ENCODE measurements around the gene ANKRD22.

The ANKRD22 gene

GRCh38 chr10:88794731-88795130 lies 56.9 kb downstream of the ANKRD22 start:
- DNase-seq (ENCODE audit: low spot score), result no peak

GRCh38 chr10:88793712-88794299 lies 57.8 kb downstream of the ANKRD22 start:
- DNase-seq (ENCODE audit: low spot score), result no peak

DNA sequence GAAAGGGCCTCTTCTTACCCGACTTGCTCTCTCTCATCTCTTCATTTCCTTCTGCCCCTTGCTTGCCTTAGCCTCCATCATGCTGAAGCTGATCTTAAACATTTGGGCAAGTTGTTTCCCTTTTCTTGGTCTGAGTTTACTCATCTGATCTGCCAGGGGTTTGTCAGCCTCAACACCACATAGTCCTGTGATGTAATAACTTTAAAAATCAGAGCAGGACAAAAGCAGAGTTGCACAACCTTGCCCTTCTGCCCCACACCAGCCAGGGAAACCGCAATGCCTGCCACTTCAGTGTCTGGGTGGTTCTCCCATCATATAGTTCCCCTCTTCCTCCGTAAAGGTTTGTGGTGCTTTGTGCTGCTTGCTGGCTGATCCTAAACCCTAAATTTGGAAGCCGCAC lies 59.0 kb downstream of the ANKRD22 start:
- no peak for DNase-seq (ENCODE audit: low spot score)

DNA sequence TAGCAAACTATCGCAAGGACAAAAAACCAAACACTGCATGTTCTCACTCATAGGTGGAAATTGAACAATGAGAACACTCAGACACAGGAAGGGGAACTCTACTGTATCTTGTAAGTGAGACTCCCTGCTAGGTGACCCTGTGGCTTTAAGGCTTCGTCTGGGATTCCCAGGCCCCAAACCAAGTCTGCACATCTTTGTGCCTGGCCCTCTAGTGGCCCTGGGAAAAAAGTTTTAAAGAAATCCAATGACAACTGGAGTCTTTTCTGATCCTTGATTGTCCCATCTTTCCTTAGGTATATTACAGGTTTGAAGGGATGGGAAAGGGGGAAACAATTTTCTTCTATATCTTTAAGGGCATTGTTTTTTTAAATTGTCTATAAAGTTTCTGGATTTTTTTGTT lies 59.7 kb downstream of the ANKRD22 start:
- no peak for DNase-seq (ENCODE audit: low spot score)

DNA sequence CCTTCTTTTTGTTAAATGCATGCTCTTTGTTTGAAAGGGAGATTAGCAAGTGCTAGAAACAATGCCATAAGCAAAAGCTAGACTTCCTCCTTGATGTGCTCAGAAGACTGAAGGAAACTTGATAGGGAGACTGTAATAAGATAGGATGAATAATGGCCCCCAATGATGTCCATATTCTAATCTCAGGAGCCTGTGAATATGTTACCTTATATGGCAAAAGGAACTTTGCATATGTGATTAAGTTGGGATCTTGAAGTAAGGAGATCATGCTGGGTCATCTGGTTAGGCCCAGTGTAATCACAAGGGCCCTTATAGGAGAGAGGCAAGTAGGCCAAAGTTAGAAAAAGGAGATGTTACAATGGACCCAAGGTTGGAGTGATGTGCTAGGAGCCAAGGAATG lies 62.7 kb downstream of the ANKRD22 start:
- DNase-seq (ENCODE audit: low spot score), result no peak

DNA sequence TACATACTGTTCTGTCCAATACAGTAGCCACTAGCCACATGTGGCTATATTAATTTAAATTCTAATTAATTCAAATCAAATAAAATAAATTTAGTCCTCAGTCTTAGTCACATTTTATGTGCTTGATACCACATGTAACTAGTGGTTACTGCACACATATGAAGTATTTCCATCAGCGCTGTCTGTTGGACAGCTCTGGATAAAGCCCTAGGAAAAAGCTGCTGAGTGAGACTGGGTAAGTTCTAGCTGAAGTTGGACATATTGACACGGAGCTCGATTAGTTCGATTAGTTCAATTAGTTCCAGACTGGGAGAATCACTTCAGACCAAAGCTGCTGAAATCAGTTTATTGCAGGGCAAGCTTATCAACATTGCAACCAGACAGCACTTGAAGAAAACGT lies 64.2 kb downstream of the ANKRD22 start:
- no peak for DNase-seq (ENCODE audit: low spot score)

- no peak for DNase-seq (ENCODE audit: low spot score)
Measured at GRCh38 chr10:88786032-88786770, 65.4 kb downstream of the ANKRD22 start.

DNA sequence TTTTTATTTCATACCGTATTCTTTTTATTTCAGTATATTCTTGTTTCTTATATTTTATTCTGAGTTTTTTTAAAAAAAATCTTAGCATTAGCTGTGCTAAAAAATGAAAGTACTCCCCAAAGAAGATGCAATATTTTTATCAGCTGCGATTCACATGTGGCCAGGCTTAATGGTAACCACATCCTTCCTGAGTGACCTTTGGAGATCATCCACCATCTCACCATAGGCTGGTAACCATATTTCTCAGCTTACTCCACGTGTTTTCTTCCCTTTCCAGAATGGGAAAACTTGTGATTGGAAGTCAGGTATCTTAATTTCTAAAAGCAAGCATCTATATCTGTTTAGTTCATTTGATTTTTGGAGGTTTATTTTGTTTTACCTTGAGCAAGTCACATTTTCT lies 67.9 kb downstream of the ANKRD22 start:
- DNase-seq (ENCODE audit: low spot score), result no peak

GRCh38 chr10:88782222-88782621 lies 69.4 kb downstream of the ANKRD22 start:
- no peak for DNase-seq (ENCODE audit: low spot score)

DNA sequence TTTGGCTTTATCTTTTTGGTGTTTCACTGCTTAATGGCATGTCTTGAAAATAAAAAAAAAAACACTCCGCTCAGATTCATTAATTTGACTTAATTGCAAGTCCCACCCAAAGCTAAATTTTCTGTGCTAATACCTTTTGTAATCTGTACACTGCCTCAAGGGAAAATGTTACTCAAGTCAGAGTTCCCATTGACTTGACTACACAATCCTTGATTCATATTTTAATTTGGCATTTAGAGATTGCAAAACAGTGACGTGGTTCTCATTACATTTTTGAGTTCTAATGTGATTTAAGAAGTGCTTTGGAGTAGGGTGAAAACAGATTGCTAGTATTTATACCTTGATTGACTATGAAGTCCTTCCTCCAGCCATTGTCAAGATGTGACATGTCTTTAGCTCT lies 70.4 kb downstream of the ANKRD22 start:
- no peak for DNase-seq (ENCODE audit: low spot score)
